Fibroblast of peridontal ligament (primary cell): ENCODE measurements around the gene SPAG16.
"Not testable (repeated sequence)": the region's sequence is repeated elsewhere in the genome, so short reads cannot be mapped to it uniquely, and the experiment has no call there.

Experiments
- DNase-seq: peaks from one replicate; pipeline ENCODE4 v3.0.0-alpha.2; 2010; ENCODE audit errors: extremely low read depth

The SPAG16 gene

GRCh38 chr2:213408426-213409070 is 124.3 kb downstream of the SPAG16 start:
- DNase-seq: not testable (repeated sequence)

- DNase-seq: not testable (repeated sequence)
Measured at GRCh38 chr2:213410687-213411086, 126.4 kb downstream of the SPAG16 start.

- no peak for DNase-seq
Measured at GRCh38 chr2:213411582-213412289, 127.5 kb downstream of the SPAG16 start.

- no peak for DNase-seq
Measured at GRCh38 chr2:213415093-213415492, 130.8 kb downstream of the SPAG16 start.

GRCh38 chr2:213416832-213417231 is 132.6 kb downstream of the SPAG16 start:
- DNase-seq: no peak

DNA sequence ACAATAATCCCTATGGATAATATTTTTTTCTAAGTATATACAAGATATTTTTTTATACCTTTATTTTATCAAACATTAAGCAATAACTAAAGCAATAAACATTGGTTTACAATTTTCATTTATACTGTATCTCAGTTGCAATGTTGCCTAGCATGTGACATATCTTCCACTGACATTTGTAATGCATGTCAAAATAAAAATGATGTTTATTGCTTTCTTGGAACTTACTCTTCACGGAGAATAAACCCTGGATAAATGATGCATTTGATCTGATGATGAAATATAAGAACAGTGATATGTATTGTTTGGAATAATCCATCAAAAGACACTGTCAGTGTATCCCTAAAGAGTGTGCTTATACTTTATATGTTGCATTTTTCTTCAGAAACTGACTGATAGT is 135.7 kb downstream of the SPAG16 start:
- DNase-seq: no peak

DNA sequence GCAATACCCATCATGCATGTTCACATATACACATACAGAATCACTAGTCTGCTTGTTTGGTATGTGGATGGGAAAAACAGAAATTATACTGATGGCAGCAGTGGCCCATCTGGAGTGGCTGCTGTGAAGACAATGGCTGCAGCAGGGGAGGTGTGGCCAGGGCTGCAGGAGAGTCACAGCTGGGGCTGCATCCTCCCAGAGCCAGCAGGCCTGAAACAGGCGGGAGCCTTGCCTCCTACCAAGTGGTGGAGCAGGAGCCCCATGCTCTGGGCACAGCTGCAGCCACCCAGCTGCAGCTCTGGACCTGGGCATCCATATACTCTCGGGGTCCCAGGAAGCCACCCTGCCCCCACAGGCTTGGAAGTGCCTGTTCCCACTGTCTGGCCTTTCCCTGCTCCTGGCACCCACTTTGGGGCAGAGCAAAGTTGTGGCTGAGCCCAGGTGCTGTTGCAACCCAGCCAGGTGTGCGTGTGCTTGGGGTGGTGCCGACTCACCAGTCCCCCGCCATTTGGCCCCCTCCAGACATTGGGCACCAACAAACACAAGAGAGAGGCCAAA is 136.6 kb downstream of the SPAG16 start:
- no peak for DNase-seq

GRCh38 chr2:213422211-213422610 is 137.9 kb downstream of the SPAG16 start:
- DNase-seq: no peak

GRCh38 chr2:213425618-213426017 is 141.4 kb downstream of the SPAG16 start:
- DNase-seq: no peak

DNA sequence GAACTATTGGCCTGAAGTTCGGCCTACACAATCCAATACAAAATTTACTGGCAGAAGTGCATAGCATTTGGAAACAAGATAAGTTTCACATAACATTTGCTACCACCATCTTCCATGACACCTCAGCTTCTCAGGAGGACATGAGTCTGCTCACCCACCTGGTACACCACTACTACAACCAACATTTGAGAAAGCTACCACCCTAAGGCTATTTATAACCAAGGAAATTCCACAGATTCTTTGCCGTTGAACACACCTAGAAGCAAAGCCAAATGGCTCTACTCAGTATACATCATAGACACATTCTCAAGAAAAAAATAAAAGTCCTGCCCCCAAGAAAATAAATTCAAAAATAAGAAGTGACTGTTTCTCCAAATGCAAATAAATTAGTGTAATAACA is 145.3 kb downstream of the SPAG16 start:
- DNase-seq: no peak

- no peak for DNase-seq
Measured at GRCh38 chr2:213443921-213444320, 159.7 kb downstream of the SPAG16 start.

GRCh38 chr2:213451542-213452239 is 167.4 kb downstream of the SPAG16 start:
- no peak for DNase-seq

GRCh38 chr2:213455316-213456008 is 171.2 kb downstream of the SPAG16 start:
- no peak for DNase-seq

DNA sequence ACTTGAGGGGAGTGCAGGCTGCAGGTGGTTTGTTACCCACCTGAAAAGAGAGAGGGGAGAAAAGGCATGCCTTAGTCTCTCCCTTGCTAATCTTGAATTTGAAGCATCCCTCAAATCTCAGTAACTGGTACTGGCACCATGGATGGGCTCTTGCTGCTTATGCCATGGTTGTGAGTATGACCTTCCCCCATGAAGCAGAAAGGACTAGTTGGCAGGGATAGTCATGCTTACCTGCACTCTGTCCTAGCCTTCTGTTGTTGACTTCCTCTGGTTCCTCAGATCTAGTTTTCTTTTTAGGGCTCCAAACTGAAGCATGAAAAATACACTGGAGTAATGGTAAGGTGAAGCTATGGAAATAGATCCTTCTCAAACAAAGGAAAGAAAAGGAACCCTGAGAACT is 191.2 kb downstream of the SPAG16 start:
- peak; percentile 3 for DNase-seq

- peak; percentile 18 for DNase-seq
Measured at GRCh38 chr2:213476641-213477040, 192.4 kb downstream of the SPAG16 start.

- DNase-seq: peak; percentile 25
Measured at GRCh38 chr2:213490087-213490486, 205.8 kb downstream of the SPAG16 start.

GRCh38 chr2:213491376-213491775 is 207.1 kb downstream of the SPAG16 start:
- DNase-seq: no peak

- no peak for DNase-seq
Measured at GRCh38 chr2:213496226-213496625, 212.0 kb downstream of the SPAG16 start.

DNA sequence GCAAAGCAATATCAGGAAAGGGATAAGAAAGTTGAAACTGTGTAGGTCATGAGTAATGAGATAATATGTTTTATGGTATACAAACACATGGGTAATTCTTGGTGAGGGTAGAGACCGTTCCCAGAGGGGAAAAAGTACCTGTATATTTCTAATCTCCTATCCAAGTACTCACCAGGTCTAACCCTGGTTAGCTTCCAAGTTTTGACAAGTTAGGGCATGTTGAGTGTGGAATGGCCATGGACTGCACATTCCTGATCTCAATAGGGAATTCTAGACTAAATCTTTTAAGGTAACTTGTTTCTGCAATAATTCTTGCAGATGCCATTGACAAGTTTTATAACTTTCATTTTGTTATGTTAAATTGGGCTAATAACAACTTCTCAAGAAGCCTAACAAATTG is 216.6 kb downstream of the SPAG16 start:
- no peak for DNase-seq

- no peak for DNase-seq
Measured at GRCh38 chr2:213524164-213524563, 239.9 kb downstream of the SPAG16 start.

- no peak for DNase-seq
Measured at GRCh38 chr2:213537579-213537978, 253.3 kb downstream of the SPAG16 start.

GRCh38 chr2:213544940-213545339 is 260.7 kb downstream of the SPAG16 start:
- no peak for DNase-seq
